HG03439 (cell line): ENCODE measurements around the gene SMG6.

Experiments
- ATAC-seq: cut with Tn5 transposase; IDR thresholded peaks from one replicate; pipeline ENCODE4 v1.9.1; 2021; ENCODE audit warnings: mild to moderate bottlenecking, moderate library complexity; ENCODE audit not compliant: unreplicated experiment

SMG6 gene

DNA sequence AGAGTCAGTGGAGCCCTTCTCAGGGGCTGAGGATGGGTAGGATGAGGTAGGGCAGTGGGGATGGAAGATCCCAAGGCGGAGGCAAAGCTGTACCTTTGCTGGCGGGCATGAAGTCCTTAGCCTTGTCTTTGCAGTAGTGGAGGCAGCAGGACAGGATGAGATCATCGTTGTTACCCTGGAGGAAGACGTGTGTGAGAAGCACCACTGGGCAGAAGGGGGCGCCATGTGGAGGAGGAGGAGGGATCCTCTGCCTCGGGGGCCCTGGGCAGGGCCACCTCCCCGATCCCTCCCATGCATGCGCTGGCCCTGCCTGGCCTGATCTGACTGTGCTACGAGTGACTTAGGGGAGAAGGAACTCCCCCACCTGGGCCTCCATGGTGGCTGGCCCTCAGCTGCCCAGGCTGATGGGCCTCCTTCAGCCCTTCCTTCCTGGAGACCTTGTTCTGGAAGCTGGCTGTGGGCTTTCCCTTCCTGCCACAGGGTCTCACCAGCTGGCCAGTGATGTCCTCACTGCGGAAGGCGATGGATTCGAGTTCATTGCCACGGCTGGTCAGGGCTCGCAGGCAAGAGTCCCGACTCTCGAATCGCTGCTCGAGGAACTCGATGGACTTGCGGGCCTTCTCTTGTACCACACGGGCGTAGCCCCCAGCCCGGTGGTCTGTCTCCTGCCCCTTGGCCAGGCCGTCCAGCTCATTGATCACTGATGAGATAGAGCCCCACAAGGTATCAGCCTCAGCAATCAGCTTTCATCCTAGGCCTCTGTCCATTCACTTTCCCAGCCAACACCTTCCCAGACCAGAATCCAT lies 238.4 kb downstream of the SMG6 start:
- no peak for ATAC-seq

- no peak for ATAC-seq
Measured at GRCh38 chr17:2064520-2064971, 239.0 kb downstream of the SMG6 start.

- no peak for ATAC-seq
Measured at GRCh38 chr17:2064147-2064489, 239.5 kb downstream of the SMG6 start.

GRCh38 chr17:2063261-2064146 lies 240.1 kb downstream of the SMG6 start:
- ATAC-seq = no peak

- no peak for ATAC-seq
Measured at GRCh38 chr17:2062571-2063183, 240.9 kb downstream of the SMG6 start.

GRCh38 chr17:2061441-2061958 lies 242.1 kb downstream of the SMG6 start:
- no peak for ATAC-seq

GRCh38 chr17:2060681-2061440 lies 242.7 kb downstream of the SMG6 start:
- no peak for ATAC-seq

DNA sequence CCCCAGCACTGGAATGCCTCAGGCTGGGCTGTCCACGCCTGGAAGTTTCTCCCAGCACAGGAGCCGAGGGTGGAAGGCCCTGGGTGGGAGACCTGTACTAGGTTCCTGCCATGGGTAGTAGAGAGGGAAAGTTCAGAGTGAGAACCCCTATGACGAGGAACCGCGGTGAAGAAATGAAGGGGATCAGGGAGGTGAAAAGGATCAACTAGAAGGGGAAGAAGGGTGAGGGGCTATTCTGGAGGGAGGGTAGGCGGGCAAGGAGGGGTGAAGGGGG lies 243.3 kb downstream of the SMG6 start:
- ATAC-seq = no peak

DNA sequence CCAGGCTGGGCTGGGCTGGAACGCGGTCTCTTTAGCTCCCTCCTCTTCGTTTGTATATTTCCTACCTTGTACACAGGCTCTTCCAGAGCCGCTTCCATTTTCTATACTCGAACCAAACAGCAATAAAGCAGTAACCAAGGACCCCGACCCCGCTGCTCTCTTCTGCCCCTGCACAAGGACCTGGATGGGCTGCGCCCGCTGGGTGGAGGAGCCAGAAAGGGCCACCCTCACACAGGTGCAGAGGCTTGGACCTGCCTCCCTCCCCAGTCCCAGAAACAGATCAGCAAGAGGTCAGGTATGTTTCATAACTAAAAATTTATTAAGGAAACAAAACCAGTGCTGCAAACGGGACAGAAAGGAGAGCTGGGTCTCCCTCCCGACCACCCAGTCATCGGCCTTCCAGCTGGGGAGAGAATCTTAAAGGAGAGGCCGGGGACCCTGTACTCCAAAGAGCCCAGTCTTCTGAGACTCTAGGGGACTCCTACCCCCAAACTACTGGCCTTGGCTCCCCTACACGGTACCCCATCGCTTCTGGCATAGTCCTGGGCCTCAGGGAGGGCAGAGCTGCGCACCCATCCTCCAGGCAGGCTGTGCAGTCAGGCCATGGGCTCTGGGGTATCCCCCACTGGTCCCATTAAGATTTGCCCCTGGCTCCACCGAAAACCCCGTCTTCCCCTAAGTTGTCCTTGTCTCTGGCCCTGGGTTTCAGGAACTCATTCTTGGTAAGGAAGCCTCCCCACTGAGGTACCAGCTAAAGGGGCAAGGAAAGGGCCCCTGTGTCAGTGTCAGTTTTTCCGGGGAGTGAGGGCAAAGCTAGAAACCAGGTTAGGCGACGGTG lies 243.8 kb downstream of the SMG6 start:
- no peak for ATAC-seq

DNA sequence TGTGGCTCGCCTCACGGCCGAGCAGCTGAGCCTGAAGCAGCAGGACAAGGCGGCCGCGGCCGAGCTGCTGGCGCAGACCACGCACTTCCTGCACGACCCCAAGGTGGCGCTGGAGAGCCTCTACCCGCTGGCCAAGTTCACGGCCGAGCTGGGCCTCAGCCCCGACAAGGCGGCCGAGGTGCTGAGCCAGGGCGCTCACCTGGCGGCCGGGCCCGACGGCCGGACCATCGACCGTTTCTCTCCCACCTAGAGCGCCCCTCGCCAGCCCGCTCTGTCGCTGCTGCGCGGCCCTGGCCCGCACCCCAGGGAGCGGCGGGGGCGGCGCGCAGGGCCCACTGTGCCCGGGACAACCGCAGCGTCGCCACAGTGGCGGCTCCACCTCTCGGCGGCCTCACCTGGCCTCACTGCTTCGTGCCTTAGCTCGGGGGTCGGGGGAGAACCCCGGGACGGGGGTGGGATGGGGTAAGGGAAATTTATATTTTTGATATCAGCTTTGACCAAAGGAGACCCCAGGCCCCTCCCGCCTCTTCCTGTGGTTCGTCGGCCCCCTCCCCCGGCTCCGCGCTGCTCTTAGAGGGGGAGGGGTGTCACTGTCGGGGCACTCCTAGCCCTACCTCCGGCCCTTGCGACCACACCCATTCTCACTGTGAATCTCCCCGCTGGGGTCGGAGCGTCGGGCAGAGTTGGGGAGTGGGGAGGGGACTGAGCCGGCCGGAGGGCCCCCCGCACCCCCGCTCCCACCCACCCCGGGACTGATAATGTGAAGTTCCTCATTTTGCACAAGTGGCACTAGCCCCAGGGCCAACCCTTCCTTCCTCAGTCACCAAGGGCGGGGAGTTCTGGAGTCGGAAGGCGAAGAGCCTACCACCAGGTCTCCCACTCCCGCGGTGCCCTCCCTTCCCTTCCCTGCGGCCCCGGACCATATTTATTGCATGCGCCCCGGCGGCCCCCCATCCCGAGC lies 244.7 kb downstream of the SMG6 start:
- ATAC-seq = no peak

DNA sequence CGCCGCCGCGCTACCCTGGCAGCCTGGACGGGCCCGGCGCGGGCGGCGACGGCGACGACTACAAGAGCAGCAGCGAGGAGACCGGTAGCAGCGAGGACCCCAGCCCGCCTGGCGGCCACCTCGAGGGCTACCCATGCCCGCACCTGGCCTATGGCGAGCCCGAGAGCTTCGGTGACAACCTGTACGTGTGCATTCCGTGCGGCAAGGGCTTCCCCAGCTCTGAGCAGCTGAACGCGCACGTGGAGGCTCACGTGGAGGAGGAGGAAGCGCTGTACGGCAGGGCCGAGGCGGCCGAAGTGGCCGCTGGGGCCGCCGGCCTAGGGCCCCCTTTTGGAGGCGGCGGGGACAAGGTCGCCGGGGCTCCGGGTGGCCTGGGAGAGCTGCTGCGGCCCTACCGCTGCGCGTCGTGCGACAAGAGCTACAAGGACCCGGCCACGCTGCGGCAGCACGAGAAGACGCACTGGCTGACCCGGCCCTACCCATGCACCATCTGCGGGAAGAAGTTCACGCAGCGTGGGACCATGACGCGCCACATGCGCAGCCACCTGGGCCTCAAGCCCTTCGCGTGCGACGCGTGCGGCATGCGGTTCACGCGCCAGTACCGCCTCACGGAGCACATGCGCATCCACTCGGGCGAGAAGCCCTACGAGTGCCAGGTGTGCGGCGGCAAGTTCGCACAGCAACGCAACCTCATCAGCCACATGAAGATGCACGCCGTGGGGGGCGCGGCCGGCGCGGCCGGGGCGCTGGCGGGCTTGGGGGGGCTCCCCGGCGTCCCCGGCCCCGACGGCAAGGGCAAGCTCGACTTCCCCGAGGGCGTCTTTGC lies 245.6 kb downstream of the SMG6 start:
- ATAC-seq = no peak

DNA sequence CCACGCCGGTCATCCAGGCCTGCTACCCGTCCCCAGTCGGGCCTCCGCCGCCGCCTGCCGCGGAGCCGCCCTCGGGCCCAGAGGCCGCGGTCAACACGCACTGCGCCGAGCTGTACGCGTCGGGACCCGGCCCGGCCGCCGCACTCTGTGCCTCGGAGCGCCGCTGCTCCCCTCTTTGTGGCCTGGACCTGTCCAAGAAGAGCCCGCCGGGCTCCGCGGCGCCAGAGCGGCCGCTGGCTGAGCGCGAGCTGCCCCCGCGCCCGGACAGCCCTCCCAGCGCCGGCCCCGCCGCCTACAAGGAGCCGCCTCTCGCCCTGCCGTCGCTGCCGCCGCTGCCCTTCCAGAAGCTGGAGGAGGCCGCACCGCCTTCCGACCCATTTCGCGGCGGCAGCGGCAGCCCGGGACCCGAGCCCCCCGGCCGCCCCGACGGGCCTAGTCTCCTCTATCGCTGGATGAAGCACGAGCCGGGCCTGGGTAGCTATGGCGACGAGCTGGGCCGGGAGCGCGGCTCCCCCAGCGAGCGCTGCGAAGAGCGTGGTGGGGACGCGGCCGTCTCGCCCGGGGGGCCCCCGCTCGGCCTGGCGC lies 246.3 kb downstream of the SMG6 start:
- no peak for ATAC-seq

- ATAC-seq = no peak
Measured at GRCh38 chr17:2056206-2057174, 247.1 kb downstream of the SMG6 start.

GRCh38 chr17:2055292-2056205 lies 248.0 kb downstream of the SMG6 start:
- no peak for ATAC-seq

- no peak for ATAC-seq
Measured at GRCh38 chr17:2054512-2055291, 248.9 kb downstream of the SMG6 start, which contains the start of gene HIC1. HIC1 (plus strand) TSS chr17:2055103; CDS start chr17:2056691, 1,588 bp downstream.
